Measurements from ENCODE around the gene TLE1.
"Not testable (repeated sequence)": the region's sequence is repeated elsewhere in the genome, so short reads cannot be mapped to it uniquely, and the experiment has no call there.

TLE1 gene

DNA sequence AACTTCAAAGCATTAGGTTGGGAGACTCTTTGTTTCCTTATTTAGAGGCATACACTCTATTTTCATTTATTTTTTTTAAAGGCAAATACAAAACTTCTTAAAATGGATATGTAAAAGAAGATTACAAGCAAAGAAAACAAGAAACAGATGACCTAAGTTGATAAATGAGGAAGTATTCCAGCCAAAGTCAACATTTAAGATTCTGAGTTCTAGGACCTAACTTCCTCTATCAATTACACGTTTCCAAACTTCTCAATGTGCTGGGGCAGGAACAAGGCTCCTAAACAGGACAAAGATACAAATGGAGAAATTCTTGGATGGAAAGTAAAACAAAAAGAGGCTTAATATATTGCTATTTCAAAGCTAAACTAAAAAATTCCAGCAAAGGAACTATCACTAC lies 89.5 kb downstream of the TLE1 start:
- DNase-seq (ENCODE audit: low read depth): no peak

DNA sequence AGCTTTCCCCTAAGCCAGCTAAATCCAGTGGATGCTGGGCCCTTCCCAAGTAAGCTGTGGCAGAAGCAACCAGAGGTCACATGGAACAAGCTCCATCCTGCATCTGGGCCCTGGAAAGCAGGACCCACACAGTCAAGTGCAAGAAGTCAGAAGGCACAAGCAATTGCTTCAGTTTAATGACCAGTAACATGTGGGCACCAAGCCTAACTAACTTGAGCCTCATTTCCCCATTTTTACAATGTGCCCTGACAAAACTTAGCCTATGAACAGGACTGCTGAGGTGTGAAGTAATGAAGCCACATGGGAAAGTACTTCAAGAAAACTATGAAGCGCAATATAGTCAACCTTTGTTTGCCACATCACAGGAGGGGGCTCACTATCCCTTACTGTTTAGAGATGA lies 90.5 kb downstream of the TLE1 start:
- DNase-seq (ENCODE audit: low read depth): no peak

DNA sequence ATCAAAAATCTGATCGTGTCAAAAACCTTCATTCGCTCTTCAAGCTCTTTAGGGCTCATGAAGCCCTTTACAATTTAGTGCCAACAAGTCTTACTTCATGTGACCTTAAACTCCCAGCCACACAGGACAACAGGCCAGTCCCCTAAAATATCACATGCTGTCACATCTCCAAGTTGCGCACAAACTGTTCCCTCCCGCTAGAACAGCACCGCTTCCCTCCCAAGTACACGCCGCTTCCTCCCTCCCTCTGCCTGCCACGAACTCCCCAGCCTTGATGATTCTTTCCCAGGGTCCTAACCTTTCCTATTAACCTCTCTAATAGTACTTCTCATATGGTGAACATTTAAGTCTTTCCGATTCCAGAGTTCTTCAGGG lies 91.2 kb downstream of the TLE1 start:
- no peak for DNase-seq (ENCODE audit: low read depth)

DNA sequence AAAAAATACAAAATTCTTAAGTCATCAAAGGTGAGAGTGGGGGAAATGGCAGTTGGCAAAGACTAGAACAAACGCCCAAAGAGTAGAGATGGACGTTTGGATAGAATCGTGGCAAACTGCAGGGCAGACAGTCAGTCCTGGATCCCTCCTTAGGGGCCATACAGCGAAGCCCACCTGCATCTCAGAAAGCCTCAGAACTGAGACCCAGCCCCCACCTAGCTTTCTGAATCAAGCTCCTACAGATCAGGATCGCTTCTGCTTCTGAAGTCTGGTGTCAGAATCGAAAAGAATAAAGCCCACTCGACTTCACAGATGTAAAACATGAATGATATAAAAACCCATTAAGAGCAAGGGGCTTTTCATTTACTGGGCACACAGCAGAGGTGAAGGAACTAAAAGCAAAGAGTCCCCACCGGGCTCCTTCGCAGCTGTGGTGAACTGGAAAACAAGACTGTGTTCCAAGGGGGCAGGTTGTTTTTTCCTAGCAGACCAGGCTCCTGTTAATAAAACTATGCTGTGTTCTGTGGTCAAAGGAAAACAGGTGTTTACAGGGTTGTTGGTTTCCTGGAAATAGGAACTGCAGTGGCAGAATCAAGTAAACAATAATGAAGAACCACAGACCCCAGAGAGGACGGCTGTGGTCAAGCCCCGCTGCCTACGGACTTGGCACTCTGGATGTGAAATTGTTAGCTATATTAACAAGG lies 91.8 kb downstream of the TLE1 start:
- no peak for DNase-seq (ENCODE audit: low read depth)

DNA sequence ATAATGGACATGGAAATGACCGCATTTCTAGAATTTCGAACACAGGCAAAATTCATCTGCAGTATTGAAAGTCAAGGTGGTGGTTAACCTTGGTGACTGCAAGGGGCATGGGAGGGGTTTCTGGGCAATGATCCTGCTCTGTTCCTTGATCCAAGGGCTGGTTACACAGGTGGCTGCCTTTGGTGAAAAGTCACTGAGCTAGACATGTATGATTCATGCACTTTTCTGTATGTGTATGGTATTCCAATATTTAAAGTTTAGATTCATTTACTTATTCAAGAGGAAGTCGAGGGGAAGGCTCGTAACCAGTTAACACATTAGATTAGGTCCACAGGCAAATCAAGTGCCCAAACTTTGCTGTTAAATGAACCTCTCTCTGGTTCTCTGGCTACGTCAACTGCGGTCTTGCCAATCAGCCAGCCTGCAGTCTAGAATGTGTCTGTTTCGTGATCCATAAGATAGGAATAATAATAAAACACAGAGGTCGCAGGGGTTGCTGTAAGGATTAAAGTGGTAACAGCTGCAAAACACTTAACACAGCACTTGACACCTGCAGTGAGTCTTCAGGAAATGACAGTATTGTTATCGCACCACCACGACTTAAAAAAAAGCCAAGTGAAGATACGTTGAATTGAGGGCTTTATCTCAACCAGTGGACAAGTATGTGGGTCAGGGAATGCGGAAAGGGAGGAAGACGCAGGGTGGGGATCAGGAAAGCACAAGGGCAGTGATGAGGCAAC lies 92.5 kb downstream of the TLE1 start:
- DNase-seq (ENCODE audit: low read depth): no peak

DNA sequence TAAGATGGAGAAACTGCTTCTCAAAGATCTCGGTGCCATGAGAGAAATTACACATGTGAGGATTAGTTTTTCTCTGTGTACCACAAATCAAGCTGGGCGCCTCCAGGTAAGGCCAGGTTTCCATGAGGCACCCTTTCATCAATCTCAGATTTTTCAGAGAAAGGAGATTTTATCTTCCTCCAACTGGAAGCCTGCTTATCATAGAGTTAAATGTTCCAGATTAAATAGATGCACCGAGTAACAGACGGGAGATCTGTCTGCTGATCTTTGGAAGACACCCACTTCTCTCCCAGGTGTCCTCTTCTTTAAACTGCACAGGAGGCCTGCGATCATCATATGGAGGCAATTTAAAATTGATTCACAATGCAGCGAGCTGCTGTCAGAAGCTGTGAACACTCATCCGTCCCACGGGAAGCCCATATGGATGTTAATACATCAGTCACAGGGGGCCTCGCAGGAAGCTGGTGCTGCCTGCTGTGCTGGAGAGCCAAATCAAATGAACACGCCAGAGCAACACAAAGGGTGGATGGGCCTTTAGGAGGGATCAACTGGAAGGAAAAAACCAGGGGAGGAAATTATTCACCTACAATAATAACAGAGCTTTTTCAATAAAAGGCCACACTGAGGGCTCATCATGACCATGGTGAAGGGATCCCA lies 93.3 kb downstream of the TLE1 start:
- no peak for DNase-seq (ENCODE audit: low read depth)

DNA sequence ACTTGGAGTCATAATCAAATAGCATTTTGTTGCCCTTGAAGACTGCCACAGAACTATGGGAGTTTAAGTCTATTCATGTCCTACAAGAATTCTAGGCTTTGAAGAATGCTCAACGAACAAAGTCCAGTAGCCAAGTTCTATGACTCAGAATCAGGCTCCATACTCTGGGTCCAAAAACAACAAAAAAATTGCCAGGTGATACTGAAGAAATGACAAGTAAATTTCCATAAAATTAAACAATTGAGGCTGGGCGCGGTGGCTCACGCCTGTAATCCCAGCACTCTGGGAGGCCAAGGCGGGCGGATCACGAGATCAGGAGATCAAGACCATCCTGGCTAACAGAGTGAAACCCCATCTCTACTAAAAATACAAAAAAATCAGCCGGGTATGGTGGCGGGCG lies 94.1 kb downstream of the TLE1 start:
- DNase-seq (ENCODE audit: low read depth): not testable (repeated sequence)

DNA sequence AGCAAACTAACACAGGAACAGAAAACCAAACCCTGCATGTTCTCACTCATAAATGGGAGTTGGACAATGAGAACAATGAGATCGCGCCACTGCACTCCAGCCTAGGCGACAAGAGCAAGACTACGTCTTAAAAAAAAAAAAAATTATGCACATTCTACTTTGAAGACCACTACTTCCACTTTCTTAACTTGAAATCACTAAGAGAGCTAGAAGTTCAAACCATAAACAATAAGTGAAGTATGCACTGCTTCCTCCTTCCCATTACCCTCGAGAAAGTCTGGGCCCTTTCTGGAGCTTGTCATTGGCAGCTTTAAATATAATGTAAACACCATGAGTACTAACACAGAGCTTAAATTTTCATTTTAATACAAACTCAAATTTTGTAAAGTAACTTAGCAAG lies 94.9 kb downstream of the TLE1 start:
- no peak for DNase-seq (ENCODE audit: low read depth)

DNA sequence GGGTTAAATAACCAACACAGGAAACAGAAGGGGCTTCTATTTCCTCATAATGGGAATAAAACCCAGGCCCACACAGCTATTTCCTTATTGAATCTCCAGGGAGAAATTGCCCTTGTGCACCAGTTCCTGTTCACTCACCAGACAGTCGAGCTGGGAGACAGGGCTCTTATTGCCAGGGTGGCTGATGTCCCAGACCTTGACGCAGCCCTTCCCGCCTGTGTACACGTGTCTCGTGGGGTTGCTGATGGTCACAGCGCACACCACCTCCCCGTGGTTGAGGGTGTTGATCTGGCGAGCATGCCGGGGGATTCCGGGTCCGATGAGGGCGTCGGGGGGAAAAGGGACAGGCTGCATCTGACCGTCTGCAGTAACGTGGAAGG lies 96.5 kb downstream of the TLE1 start:
- DNase-seq (ENCODE audit: low read depth): no peak

DNA sequence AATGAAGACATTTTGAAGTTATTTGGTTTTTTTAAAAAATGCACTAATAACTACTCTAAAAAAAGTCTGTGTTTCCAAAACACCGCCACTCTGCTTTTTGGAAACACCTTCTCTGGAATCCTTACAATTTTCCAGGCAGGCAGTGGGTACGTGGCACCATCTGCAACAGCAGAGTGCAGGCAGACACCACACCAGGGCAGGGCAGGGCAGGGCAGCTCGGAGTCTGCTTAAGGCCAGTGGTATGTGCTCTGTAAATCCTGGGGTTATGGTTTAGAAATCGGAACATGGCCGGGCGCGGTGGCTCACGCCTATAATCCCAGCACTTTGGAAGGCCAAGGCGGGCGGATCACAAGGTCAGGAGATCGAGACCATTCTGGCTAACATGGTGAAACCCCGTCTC lies 97.6 kb downstream of the TLE1 start:
- no peak for DNase-seq (ENCODE audit: low read depth)

DNA sequence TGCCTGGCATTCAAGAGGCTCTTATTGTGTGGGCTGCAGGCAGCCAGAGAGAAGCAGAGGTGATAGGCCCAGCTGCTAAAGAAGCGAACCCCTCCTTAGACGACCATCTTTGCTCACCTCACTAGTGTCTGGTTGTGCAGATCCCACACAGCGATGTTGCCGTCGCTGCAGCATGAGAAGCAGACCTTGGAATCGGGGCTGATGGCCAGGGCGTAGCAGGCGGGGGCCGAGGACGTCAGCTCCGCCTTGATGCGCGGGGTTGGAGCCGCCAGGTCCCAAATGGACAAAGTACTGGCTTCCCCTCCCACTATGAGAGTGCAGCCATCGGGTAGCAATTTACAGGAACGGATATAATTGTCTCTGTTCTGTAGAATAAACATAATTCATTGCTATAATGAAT lies 98.7 kb downstream of the TLE1 start:
- no peak for DNase-seq (ENCODE audit: low read depth)

DNA sequence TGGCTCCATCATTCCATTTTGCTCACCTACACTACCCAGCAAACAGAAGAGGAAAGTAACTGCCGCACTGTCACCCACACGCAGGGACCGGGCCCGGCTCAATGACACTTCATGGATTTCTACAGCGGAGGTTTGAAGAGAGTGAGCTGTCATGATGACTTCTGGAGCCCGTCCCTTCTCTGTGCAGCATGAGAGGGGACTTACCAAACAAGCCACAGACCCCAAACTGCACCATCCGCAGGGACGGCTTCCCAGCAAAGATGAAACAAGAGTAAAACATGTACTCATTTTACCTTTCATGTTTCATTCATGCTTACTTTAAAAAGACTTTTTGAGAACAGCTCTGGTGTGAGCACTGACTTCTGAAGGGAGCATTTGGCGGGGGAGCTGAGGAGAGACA lies 99.5 kb downstream of the TLE1 start:
- no peak for DNase-seq (ENCODE audit: low read depth)

DNA sequence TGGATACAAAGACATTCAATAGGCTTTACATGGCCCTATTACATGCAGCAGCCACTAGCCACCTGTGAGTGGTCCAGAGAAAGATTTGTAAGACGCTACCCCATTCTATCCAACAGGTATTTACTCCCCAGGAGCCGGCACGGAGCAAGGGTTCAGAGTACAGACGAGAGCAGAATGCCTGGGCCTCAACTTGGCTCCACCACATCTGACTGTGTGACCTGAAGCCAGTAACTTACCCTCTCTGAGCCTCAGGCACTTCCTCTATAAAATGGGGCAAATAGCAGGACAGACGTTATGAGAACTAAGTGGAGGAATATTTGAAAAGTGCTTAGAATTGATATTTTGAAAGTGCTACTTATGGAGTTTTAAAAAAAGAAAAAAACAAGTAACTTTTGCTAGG lies 100.0 kb downstream of the TLE1 start:
- no peak for DNase-seq (ENCODE audit: low read depth)

DNA sequence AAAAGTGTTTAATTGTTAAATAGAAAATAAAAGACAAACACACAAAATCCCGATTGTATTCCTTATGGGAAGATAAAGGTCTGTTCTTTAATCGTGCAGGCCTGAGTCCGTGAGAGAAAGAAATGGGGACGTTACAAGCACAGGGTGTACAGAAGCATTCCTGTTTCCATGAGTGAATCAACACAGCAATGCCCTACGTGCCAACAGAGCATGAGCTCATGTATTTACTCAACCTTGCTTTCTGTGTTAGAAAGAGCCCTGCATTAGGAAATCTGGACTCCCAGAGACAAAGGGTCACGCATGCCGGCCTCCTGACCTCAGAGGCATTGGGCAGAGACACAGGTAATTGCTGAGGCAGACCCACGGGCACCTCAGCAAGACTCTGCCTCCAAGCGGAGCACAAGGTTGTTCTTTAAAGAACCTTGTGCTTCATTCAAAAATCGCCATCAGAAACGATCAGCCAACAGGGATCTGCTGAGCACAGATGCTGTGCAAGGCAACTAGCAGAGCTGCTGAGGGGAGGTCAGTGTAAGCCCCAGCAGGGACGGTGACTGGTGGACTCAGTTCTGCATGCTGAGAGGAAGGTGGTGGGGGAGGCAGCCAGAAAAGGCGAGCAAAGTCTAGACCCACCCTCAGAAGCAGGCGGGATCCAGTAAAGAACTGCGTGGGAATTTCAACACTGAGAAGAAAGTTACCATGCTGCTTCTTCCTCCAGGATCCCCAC lies 101.0 kb downstream of the TLE1 start:
- no peak for DNase-seq (ENCODE audit: low read depth)

DNA sequence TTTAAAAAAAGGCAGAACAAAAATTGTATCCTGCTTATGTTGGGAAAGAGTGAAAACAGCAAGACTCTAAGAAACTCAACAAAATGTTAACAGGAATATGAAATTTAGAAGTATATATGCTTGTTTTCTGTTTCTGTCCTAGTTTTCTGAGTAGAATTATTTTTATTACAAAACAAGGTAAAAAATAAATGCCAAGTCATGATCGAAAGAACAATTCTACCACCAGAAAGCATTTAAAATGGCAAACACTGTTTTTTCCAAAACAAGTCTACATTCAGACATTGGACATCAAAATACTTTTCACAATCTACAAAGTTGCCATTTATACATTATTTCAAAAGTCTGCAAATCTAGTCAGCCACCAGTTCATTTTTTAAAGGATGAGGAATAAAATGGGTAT lies 102.6 kb downstream of the TLE1 start:
- DNase-seq (ENCODE audit: low read depth): no peak

DNA sequence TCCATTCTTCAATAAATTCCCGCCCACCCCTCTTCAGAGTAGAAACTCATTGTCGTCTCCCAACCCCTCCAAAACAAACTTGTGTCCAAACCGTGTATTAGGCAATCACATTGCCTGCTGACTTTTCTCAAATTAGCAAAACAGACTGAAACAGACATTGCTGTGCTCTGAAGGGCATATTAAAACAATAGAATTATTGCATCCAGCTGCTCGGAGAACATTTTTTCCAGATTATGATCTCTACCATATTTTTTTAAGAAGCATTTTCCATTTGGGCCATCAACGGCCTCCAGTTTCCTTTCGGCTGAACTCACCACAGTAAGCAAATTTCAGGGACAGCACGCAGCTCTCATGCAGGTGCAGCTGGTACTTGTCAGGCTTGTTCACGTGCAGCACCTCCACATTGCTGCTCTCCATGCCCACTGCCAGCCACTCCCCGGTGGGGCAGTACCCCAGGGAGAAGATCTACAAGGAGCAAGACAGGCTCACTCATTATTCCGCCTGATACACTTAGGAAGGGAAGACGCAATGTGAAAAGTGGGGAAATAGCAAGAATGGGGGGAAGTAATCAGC lies 104.1 kb downstream of the TLE1 start:
- DNase-seq (ENCODE audit: low read depth): no peak

DNA sequence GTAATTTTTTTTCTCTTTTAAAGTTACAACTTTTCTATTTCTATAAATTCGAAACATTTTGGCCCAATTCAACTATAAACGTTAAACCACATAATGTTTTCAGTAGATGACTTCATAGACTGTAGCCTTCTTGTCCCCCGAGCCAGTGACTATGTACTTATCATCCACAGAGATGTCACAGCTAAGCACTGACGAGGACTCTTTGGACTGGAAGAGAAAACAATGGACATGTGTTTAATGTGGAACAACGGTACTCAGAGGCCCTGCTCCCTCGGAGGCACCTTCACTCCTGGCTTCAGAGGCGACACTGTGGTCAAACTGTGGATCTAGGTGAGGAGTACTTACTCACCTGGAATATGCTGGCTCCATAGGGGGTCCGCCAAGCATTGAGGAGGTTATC lies 105.2 kb downstream of the TLE1 start:
- no peak for DNase-seq (ENCODE audit: low read depth)

DNA sequence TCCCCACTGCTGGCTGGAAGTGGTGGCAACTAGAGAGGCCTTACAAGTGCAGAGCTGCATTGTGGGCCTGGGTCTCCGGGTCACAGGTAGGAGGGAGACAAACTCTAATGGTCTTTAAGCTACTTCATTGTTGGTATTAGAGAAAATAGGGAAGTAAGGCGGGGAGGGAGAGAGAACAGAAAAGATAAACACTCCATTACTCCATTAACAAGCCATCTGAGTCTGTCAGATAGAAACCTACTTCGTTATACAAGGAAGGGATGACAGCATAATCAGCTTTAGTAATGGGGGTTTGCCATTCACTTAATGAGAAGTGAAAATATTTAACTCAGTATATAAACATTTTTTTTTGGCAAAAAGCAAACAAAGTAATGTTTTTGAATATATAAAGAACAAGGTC lies 107.4 kb downstream of the TLE1 start:
- no peak for DNase-seq (ENCODE audit: low read depth)

DNA sequence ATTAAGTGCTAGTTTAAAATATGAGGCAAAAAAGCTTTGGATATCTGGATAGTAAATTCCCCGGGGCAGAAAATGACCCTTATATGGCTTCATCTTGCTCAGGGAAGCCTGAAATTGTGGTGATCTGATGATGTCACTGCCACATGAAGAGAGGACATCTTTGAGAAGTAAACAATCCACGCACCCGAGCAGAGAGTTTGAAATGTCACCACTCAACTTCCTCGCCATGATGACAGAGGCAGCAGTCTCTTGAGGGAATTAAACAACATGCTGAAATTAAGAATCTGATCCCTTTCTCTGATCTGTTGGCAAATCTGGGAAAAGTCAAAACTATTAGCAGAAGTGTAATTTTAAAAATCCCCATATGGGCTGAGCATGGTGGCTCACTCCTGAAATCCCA lies 110.0 kb downstream of the TLE1 start:
- DNase-seq (ENCODE audit: low read depth): no peak

DNA sequence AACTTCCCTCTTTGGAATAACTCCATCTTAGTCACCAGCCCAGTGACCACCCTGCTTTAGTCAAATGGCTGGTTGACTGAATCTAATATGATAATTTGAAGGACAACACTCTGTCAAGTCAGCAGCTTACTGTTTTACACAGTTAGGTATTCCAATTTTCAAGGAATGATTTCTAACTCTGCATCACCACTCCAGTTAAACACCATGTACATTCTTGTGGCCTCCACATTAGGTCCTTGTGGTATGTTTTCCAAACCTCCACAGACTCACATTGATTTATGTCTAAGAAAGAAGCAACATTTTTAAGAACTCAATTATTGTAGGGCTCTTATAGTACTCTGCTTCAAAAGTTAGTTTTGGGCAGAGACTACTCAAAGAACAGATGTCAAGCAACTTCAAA lies 110.7 kb downstream of the TLE1 start:
- DNase-seq (ENCODE audit: low read depth): no peak

DNA sequence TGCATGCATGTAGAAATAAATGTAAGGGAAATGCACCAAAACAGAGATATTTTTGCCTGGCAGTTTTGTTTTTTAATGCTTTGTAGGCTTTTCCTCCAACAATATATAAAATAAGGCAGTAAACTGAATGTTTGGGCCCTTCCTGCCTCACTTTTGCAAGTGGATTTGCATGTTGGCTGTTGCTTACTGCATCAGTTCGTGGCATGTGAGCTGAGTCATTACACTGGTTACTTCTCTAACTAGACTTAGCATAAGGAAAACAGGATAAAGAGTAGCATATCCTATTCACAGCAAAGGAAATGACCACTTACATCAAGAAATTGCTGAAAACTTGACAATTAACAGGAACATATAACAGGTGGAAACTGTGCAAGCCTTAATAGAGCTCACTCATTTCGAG lies 113.4 kb downstream of the TLE1 start:
- DNase-seq (ENCODE audit: low read depth): no peak

DNA sequence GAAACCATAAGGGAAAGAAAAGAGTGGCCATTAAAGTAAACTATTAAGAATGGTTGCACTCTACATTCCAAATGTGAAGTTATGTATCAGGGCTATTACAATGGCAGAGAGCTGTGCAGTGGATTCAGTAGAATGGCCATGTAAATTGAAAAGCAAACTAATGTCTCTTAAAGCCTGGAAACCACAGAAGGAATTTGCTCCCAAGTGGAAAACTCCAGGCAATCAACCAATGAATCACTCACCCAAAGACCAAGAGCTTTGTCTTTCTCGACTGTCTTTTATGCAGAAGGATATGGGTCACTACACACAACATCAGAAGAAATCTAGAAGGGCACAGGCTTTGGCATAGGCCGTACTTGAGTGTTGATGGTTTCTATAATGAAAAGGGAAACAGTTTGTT lies 114.9 kb downstream of the TLE1 start:
- DNase-seq (ENCODE audit: low read depth): peak; percentile 41
